Osteocyte (in vitro differentiated cells): Measurements from ENCODE around the gene NRG2. TPM values are rescaled to one million over a fixed set of nuclear protein-coding genes. Genes with fewer than 3 reads are reported as not detected.

Experiments used
- DNase-seq: peaks from one replicate; pipeline ENCODE4 v3.0.0; 2021; ENCODE audit warnings: mixed read lengths; ENCODE audit not compliant: unreplicated experiment; ENCODE audit errors: extremely low spot score
- H3K27ac Mint-ChIP-seq: one replicate; pipeline ENCODE4 v1.8.0; 2021; ENCODE audit warnings: mild to moderate bottlenecking, mixed read lengths; ENCODE audit not compliant: unreplicated experiment
- H3K27me3 Mint-ChIP-seq: one replicate; pipeline ENCODE4 v1.8.0; 2021; ENCODE audit warnings: mixed read lengths; ENCODE audit not compliant: unreplicated experiment
- H3K36me3 Mint-ChIP-seq: one replicate; pipeline ENCODE4 v1.8.0; 2021; ENCODE audit warnings: mixed read lengths; ENCODE audit not compliant: unreplicated experiment
- H3K4me1 Mint-ChIP-seq: one replicate; pipeline ENCODE4 v1.8.0; 2021; ENCODE audit warnings: mixed read lengths; ENCODE audit not compliant: unreplicated experiment
- H3K4me3 Mint-ChIP-seq: one replicate; pipeline ENCODE4 v1.8.0; 2021; ENCODE audit warnings: mild to moderate bottlenecking, moderate library complexity, mixed read lengths; ENCODE audit not compliant: unreplicated experiment
- H3K9me3 Mint-ChIP-seq: one replicate; pipeline ENCODE4 v1.8.0; 2021; ENCODE audit warnings: mixed read lengths; ENCODE audit not compliant: unreplicated experiment
- CTCF ChIP-seq: fragments of 200-600 bp; sonication (generic); IDR thresholded peaks from 2 replicates; pipeline ENCODE4 v1.5.0; 2021; ENCODE audit warnings: antibody characterized with exemption, mild to moderate bottlenecking, moderate library complexity
- total RNA-seq: library from RNA; stranded (reverse); gene quantifications from 2 replicates; pipeline ENCODE4 v1.2.1, GENCODE V29; 2021

NRG2 gene
- total RNA-seq, 1 donor from 2014 or later = 0.86 TPM

GRCh38 chr5:139897982-139898381 is 145.1 kb downstream of the NRG2 start:
- H3K36me3 Mint-ChIP-seq = no peaks in the 10 kb centered on the region
- no peaks in the 10 kb centered on the region for H3K9me3 Mint-ChIP-seq
- no peaks in the 10 kb centered on the region for H3K4me1 Mint-ChIP-seq
- H3K27me3 Mint-ChIP-seq = peaks cover 83% of the 10 kb centered on the region
- DNase-seq = no peak
- TF ChIP-seq CTCF = no peak
- H3K4me3 Mint-ChIP-seq = no peak overlapping the region
- no peak overlapping the region for H3K27ac Mint-ChIP-seq

GRCh38 chr5:139897342-139897741 is 145.8 kb downstream of the NRG2 start:
- no peak for DNase-seq
- Mint-ChIP-seq H3K36me3 (no peaks in the 10 kb centered on the region), H3K27me3 (peaks cover 82% of the 10 kb centered on the region), H3K4me3 (no peak overlapping the region), H3K9me3 (no peaks in the 10 kb centered on the region), H3K27ac (no peak overlapping the region), H3K4me1 (no peaks in the 10 kb centered on the region)
- no peak for TF ChIP-seq CTCF

DNA sequence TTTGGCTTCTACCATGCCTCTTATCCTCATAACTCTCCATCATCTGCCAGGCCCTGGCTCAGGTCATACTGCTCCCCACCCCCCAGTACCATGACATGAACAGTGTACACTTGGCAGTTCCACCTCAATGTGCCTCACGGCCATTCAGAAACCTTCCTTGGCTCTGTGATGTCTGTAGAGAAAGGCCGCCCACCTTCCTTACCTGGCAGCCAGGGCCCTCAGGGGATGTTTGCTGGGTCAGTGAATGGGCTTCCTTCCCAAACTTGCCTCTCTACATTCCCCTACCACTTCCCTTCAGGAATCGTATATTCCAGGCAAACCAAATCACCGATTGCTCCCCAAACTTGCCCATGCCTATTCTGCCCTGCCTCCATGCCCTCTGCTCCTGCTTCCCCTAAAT is 146.4 kb downstream of the NRG2 start:
- peaks cover 83% of the 10 kb centered on the region for H3K27me3 Mint-ChIP-seq
- TF ChIP-seq CTCF = no peak
- DNase-seq = no peak
- H3K4me1 Mint-ChIP-seq = no peaks in the 10 kb centered on the region
- H3K9me3 Mint-ChIP-seq = no peaks in the 10 kb centered on the region
- no peak overlapping the region for H3K27ac Mint-ChIP-seq
- no peaks in the 10 kb centered on the region for H3K36me3 Mint-ChIP-seq
- H3K4me3 Mint-ChIP-seq = no peak overlapping the region

GRCh38 chr5:139895647-139896046 is 147.5 kb downstream of the NRG2 start:
- H3K4me1 Mint-ChIP-seq = no peaks in the 10 kb centered on the region
- no peak overlapping the region for H3K4me3 Mint-ChIP-seq
- no peak for TF ChIP-seq CTCF
- no peak overlapping the region for H3K27ac Mint-ChIP-seq
- H3K27me3 Mint-ChIP-seq = peaks cover 81% of the 10 kb centered on the region
- H3K36me3 Mint-ChIP-seq = no peaks in the 10 kb centered on the region
- no peaks in the 10 kb centered on the region for H3K9me3 Mint-ChIP-seq
- no peak for DNase-seq

- H3K27me3 Mint-ChIP-seq = peaks cover 84% of the 10 kb centered on the region
Observed at GRCh38 chr5:139895046-139895445, 148.1 kb downstream of the NRG2 start.

More at GRCh38 chr5:139895046-139895445, 148.1 kb downstream of the NRG2 start:
- Mint-ChIP-seq H3K36me3 (no peaks in the 10 kb centered on the region), H3K4me1 (no peaks in the 10 kb centered on the region), H3K27ac (no peak overlapping the region), H3K9me3 (no peaks in the 10 kb centered on the region), H3K4me3 (no peak overlapping the region)
- DNase-seq = no peak
- TF ChIP-seq CTCF = no peak
